Mesenteric fat pad (tissue), 1 donor: ENCODE data around the gene MIPEP. TPM values are rescaled to one million over a fixed set of nuclear protein-coding genes. Genes with fewer than 3 reads are reported as not detected.

Source experiments
- DNase-seq: peaks from one replicate; pipeline ENCODE4 v3.0.0-alpha.2; 2020; ENCODE audit warnings: low spot score
- total RNA-seq: library from RNA; stranded (reverse); fragmentation: NEBNext Ultra II Directional; extraction: Animal tissue kit (Norgen Biotek cat#: 25700); gene quantifications from one replicate; pipeline ENCODE4 v1.2.1, GENCODE V29; 2021
- donor health status: DM: yes; HTN: yes; CAD: no.

Gene MIPEP
- total RNA-seq, 1 donor from 2014 or later, result 9.9 TPM

- DNase-seq, result no peak
These were observed 78.4 kb downstream of the MIPEP start for GRCh38 chr13:23810685-23811240.

- DNase-seq, result no peak
These were observed 80.4 kb downstream of the MIPEP start for GRCh38 chr13:23808803-23809202.

- no peak for DNase-seq
These were observed 82.2 kb downstream of the MIPEP start for GRCh38 chr13:23806874-23807526.

DNA sequence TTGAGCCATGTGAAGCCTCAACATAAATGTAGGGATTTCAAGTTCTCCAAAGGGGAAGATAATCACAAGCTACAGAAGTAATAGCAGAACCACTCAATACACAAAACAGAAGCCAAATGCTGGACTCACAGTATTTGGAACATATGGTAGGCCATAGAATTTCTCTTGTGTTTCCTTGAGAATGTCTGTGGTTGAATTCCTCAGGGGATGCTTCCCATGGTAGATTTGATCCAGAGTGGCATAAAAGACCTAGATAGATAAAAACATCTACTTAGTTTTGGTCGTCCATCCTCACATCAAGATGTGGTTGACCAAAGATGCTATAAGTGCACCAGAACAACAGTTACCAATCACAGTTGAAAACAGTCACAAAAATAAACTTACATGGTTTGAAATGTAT is 83.4 kb downstream of the MIPEP start:
- DNase-seq, result no peak

GRCh38 chr13:23805122-23805521 is 84.1 kb downstream of the MIPEP start:
- no peak for DNase-seq

DNA sequence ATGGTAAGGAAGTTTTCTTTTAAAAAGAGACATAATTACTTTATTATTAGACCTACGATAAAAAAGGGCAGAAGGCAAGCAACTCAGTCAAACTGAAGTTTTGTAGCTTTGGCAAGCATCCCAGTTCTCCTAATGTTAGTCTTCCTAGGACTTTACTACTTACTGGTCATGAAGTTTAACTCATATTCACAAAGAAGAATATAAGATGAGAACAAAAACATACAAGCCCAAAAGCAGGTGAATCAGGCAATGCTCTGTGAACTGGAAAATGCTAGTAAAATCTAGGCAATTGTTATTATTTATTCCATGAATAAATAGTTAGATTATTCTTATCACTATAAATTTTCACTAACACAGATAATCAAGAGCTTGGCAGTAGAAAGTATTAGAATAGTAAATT is 85.0 kb downstream of the MIPEP start:
- DNase-seq, result no peak

- DNase-seq, result no peak
These were observed 88.1 kb downstream of the MIPEP start for GRCh38 chr13:23801141-23801540.

DNA sequence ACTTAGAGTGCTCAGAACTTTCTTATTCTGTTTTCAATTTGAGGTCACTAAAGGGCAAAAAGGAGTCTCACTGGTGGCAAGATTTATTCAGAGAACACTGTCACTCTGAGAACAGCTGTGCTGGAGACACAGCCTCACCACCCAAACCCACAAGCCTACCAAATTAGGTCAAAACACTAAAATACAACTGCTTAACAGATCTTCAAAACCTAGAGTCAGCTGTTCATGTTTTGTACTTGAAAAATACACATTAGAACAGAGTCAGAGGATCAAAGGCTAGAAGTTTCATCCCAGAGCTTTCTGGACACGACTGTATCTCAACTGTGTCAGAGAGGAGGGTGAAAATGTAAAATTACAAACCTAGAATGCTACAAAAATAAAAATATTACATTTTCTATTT is 89.3 kb downstream of the MIPEP start:
- DNase-seq, result no peak

- no peak for DNase-seq
These were observed 91.8 kb downstream of the MIPEP start for GRCh38 chr13:23797276-23797903.

DNA sequence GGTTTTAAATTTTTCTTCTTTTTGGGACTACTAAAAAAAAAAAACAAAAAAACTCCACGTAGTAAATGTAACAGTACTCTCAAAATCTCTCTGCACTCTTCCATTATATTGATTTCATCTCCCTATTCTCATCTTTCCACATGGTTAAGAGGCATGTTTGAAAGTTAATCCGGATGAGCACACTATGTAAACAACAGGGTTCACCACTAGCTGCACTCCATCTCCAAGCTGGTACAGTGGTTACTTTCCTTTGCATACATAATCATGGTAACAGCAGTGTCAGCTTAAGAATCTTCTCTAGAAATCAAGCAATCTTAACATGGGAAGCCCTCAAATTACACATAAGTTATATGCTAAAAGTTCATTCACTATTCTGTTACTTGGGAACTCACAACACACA is 92.6 kb downstream of the MIPEP start:
- no peak for DNase-seq

DNA sequence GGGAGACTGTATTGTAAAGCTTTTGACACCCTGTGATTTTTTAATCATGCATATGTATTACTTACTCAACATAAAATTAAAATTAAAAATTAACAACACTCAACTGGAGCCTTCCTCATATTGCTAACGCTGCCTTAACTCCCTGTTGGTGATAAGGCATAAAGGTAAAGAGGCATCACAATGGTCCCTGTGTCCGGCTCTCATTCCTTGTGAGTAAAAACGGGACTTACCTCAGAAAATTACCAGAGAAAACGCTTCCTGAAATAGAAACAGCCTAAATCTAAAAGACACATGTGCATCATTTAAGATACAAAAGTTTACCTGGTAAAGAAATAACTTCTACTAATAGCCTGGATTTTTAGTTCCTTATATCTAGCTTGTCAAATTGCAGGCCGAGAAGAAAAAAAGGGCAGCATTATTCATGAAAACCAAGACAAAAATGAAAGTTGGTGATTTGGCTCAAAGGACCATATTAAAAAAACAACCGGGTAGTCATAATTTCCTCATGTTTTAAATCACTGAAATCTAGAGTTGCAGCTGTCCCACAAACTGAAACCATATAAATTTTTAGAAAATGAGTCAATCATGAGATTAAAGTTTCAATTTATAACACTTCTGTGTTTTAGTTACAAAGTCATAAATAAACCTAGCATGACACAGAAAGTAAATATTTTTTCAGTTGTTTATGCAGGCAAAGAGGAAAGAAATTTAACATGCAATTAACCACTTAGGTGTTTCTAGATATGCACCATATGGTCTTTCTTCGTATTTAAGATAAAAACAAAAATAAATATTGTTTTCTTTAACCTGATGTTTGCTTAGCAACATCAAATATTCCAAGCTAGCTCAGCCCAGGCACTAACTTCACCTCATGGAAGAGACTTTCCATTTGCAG is 94.7 kb downstream of the MIPEP start:
- DNase-seq, result no peak

GRCh38 chr13:23793711-23794110 is 95.5 kb downstream of the MIPEP start:
- DNase-seq, result no peak

GRCh38 chr13:23792680-23793079 is 96.5 kb downstream of the MIPEP start:
- no peak for DNase-seq

DNA sequence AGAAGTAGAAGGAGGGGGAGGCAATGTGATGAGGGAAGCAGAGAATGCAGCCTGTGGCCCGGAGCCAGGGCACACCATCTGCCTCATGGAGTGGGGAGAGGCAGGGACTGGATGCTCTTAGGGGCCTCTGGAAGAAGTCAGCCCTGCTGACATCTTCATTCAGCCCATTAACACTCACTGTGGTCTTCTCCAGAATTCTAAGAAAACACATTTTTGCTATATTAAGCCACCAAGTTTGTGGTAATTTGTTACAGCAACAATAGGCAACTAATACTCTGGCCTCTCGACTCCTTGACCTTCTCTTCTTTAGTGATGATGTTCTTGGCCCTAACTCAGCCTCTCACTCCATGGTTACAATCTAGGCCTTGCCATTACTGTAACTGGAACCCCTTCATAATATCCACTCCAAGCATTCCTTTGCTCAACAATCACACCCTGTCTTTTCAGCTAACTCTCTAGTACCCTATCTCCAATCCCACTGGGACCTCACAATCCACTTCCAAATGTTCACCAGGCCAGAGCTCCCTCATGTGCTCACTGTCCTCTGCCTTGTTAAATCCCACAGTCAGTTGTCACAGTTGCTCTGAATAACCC is 98.5 kb downstream of the MIPEP start:
- no peak for DNase-seq

DNA sequence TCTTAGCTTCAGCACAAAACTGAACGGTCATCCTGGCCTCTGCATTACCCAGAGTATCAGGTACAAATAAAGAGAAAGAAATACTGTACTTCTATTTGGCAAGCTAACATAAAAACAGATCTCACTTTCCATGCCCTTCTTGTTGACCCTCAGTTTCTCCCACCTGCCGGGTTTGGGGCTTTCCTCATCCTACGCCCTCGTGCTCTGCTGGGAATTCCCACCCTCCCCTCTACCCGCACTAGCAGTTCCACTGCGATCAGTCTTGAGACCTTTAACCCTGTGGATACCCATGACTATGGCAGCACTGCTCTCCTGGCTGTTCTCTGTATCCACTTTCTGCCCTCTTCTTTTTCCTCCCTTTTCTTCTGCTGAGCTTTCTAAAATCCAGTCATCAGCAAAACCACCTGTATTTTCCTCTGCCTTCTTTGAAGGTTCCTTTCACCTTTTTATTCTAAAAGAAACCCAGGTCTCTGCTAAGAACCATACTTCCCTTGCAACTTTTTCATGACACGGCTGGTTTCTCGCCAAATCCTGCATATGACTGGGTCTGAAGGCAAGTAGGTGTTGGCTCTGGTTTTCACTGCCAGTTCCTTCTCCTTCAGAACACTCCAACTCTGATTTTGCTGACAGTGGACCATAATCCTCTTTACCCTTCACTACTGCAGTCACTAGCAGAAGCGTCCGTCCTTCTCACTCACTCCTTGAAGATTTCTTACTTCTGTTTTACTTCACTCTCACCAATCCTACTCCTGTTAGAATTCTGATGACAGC is 99.4 kb downstream of the MIPEP start:
- DNase-seq, result no peak

GRCh38 chr13:23788459-23788858 is 100.7 kb downstream of the MIPEP start:
- DNase-seq, result no peak

- DNase-seq, result no peak
These were observed 101.7 kb downstream of the MIPEP start for GRCh38 chr13:23787464-23787863.

DNA sequence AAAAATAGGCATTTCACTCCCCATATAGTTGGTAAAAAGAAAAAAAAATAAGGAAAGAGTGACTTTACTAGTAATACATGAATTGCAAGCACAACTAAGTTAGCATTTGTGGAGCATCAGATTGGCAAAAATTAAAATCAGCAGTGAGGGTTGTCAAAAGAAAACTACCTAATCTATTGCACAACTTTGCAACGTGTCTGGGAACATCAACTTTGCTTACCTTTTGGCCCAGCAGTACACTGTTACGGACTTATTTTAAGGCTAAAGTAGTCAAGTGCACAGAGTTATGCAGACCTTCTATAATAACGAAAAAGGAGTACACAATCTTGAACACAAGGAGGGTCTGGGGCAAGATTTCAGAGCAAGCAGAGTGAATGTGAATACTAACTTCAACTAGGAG is 102.6 kb downstream of the MIPEP start:
- DNase-seq, result no peak

GRCh38 chr13:23778879-23779278 is 110.3 kb downstream of the MIPEP start:
- DNase-seq, result no peak

DNA sequence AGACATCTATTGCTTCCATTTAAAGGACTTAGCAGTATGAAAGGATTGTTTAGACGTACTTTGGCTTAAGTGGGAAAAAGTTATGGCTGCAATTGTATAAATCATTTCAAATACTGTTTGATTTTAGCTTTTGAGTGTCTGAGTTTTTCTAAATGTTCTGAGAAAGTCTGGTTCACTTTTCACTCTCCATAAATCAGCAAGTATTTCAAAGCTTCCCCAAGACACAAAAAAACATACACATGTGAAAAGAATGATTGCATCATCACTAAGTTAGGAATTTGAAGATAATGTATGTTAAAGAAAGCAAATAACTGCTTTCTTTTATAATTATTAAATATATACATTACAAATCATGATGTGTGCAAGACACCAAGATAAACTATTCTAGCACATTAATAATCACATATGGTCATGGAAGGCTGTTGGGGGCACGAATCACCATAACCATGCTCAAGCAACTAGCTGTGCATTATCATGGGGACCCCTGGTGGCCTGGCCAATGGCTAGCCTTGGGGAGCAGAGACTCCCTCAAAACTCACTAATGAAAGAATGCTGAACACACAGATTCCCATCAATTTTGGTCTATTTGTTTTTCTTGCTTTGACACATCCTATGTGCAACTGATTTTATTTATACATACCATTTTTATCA is 111.1 kb downstream of the MIPEP start:
- DNase-seq, result no peak

DNA sequence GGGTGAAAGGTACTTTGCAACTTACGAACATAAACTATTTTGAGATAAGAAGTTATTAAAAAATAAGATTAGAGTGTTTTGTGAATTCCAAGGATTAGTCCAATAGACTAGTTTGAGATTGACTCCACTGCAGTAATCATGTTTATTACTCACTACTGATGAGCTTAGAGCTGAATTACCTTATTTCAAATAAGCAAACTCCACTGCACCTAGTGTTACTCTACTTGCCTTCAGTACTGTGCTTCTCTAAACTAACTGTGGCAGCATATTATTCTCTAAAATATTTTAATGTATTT is 111.7 kb downstream of the MIPEP start:
- no peak for DNase-seq
